DMS53 treated with DMSO at 0.1 percent for 48 hours (cell line): ENCODE results near the gene TTC39B.

Source experiments
- DNase-seq: peaks from one replicate; lab custom pipeline; 2025; ENCODE audit not compliant: unreplicated experiment; lab: John Stamatoyannopoulos, UW

TTC39B gene

GRCh38 chr9:15231788-15232635, 75.0 kb downstream of the TTC39B start:
- no peak for DNase-seq

DNA sequence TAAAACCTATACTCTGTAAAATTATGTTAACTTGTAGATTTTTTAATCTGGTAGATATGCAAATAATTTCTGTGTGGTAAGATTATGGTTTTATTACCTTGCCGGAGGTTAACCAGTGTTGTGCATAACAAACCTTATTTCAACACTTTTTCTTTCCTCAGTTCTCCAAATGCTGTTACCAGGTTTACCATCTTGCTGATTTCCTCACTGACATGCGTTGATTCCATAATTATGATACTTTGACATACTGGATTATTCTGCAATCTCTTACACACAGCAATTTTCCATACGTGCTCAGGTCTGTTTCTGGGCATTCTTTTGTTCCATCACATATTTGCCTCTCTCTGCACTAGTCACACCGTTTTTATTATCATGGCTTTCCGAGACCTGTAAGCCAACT, 77.6 kb downstream of the TTC39B start:
- no peak for DNase-seq

DNA sequence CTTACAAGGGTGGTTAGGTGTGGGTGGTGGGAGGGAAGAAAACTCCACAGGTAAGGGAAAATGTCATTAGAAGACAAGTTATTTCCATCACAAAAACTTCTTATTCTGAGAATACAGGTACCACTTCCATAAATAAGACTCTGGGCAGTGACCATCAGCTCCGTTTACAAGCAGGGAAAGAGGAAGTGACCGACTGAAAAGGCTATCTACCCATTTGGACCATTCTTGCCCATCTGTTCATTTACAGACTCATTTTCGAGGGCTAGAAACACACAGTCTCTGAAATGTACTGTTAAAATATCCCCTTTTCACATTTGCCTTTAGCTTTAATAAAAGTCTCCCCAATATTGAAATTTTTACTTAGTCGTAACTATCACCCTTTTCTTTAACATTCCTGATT, 79.5 kb downstream of the TTC39B start:
- no peak for DNase-seq

DNA sequence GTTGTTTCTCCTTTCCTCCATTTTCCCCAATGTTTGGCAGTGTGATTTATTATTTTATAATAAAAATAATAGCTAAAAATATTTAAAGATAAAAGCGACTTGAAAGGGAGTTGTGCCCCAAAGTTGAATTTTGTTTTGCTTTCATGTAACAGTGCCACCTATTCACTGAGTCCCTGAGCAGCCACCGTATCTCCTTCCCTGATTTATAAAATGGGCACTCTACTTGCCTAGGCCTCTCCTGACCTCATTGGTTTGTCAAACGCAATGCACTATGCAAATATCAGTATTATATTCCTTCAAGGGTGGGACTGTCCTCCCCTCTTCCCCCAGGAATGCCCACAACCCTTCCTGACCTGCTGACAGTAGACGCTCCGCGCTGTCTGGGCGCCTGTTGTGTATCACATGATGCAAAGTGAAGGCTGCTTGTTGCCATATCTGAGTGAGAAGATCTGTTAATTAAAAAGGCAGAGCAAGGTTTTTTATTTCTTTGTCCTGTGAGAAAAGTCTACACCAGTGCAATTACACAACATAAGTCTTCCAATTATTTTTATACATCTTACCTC, 81.4 kb downstream of the TTC39B start:
- no peak for DNase-seq

- DNase-seq, result no peak
Measured at GRCh38 chr9:15222313-15222712, 84.7 kb downstream of the TTC39B start.

- no peak for DNase-seq
Measured at GRCh38 chr9:15221746-15222145, 85.3 kb downstream of the TTC39B start.

GRCh38 chr9:15220658-15221318, 86.2 kb downstream of the TTC39B start:
- no peak for DNase-seq

DNA sequence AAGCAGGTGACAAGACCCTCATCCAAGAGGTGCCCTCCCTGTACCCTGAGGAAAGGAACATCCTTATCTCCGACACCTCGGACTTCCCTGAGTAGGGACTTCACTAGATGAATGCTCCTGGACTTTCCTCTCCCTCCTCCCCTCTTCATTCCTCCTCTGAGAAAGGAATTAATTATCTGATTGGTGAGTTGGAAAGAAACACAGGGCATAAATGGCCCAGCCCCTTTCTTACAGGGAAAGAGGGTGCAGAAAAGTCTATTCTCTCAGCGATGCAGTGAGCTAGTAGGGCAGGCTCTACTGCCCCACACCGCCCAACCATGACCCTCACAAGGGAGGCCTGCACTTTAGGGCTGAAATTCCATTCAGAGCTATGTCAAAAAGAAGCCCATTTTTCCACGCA, 87.5 kb downstream of the TTC39B start:
- no peak for DNase-seq

GRCh38 chr9:15218994-15219393, 88.0 kb downstream of the TTC39B start:
- DNase-seq, result no peak

DNA sequence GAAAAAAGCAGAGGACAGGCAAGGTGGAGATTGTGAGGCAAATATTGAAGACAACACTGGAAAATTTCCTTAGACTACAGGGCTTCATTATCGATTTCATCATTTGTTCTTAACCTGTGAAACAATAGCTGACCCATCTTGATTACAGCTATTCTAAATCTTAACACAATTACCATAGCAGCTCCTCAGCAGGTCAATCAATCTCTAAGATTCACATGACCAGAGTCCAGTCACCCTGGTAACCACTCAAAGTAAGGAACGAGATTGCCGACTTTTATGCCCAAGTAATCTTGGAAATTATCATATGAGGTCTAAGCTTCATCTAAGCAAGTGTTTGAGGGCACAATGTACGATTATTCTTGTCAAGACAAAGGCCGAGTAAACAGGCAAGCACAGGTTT, 93.8 kb downstream of the TTC39B start:
- no peak for DNase-seq

DNA sequence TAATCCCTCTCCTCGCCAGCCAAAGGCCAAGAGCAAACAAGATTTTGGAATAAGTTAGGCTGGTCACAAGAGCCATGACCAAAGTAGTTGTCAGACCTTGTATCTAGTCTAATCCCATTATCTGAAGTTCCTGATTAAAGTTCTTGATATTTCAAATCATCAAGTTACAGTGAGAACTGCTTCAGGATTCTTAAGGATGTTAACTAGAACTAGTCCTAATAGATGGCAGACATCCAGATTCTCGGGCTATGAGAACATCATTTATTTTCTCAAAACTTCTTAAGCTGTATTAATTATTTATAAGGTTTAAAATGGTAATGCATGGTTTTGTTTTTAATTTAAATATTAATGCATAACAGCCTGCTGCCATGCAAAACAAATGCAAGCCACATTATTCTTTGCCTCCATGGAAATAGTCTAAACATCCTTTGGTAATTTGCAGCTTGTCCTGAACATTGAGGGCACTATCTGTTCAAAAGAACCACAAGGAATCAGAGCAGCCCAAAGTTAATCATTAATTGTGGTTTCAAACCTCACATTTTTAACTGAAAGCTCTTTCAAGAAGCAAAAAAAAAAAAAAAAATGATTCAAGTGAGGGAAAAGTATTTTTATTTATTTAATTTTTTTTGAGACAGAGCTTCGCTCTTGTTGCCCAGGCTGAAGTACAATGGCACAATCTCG, 95.1 kb downstream of the TTC39B start:
- DNase-seq, result no peak

DNA sequence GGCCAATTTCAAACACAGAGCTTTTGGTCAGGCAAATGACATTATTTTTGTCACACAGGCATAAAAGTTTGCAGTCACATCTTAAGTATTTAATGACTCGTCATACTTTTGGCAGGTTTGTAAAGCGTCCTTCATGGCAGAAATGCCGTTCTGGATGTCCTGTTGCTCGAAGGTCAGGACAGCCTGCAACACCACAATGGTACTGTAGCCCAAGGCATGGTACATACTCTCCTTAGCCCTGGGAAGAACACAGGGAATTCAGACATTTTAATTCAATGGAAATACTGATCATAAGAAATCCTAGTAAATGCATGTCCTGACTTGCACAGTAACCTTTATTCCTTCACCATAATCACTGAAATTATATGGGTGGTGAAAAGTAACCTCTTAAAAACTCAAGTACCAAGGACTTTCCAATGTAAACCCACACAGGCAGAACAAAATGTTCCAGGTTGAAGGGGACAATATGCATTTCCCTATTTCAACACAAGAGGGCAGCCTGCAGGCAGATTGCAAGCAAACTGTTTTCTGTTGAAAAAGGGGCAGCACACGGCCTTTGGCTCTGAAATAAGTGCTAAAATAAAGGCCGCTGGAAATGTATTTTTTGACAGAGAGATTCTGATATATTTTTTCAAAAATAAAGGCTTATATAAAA, 95.7 kb downstream of the TTC39B start:
- no peak for DNase-seq

DNA sequence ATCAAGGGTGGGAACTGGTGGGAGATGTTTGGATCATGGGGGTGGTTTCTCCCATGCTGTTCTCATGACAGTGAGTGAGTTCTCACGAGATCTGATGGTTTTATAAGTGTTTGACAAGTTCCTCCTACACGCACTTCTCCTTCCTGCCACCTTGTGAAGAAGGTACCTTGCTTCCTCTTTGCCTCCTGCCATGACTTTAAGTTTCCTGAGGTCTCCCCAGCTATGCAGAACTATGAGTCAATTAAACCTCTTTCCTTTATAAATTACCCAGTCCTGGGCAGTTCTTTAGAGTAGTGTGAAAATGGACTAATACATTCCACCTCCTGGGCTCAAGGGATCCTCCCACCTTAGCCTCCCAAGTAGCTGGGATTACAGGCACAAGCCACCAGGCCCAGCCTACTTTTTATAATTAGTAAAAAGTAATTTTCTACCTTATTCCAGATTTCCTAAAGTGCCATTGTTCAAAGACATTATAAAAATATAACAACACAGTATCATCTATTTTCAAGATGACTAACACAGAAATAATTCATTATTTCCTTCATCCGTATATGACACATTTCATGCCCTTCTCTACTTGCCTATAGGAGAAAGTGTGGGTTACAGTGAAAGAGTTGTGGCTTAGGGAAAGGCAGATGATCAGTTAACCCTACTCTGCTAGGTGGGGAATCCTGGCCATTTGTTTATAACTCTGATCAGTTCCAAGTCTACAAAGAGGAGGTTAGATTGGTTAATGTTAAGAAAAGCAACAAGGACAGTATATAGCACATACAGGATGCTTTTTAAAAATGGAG, 99.9 kb downstream of the TTC39B start:
- no peak for DNase-seq

GRCh38 chr9:15205632-15206420, 101.2 kb downstream of the TTC39B start:
- no peak for DNase-seq

DNA sequence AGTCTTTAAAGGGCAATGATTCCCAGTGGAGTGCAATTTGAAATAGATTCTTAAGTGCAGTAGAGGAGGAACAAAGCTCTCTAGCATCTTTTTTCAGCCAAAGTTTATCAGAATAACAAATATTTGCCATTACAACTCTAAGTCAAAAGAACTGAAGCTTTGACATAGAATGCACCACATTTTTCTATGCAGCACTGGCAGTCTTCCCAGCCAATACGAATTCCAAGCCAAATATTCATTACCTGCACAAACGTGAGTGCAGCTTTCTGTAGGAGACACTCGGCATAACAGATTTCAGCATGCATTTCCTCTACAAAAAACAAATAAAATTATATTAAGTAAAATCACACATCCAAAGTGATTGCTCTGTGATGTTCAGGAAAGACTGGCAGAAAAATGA, 103.4 kb downstream of the TTC39B start:
- no peak for DNase-seq

DNA sequence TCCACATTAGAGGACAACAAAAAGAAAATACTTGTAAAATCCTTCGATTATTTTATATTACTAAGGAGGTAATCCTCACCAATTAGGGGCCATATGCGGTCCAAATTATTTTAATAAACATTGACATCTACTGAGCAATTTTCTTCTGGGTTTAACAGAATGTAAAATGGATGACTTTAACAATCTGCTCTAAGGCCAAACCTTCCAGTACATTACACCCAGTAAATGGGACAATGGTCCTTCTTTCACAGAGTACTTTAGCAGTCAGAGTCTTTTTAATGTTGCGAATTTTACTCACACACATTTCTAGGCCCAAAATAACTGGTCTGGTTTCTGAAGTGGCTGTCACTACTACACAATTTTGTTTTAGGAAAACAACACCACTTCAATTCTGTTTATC, 106.9 kb downstream of the TTC39B start:
- DNase-seq, result no peak

DNA sequence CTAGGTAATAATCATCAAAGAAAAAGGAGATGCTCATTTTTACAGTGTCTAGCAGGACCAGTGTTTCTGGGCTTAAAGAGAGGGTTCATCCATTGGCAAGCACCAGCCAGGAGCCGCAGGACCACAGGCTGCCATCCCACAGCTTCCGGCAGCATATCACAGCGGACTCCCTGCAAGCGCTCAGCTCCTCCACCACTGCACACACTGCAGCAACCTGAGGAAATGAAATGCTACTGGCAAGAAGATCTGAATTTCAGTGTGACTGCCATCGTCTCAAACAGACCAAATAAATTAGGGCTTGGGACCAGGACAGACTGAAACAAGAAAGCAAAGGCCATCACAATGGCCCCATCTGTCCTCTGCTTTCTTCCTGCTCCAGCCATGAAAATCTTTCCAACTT, 114.2 kb downstream of the TTC39B start:
- DNase-seq, result no peak

DNA sequence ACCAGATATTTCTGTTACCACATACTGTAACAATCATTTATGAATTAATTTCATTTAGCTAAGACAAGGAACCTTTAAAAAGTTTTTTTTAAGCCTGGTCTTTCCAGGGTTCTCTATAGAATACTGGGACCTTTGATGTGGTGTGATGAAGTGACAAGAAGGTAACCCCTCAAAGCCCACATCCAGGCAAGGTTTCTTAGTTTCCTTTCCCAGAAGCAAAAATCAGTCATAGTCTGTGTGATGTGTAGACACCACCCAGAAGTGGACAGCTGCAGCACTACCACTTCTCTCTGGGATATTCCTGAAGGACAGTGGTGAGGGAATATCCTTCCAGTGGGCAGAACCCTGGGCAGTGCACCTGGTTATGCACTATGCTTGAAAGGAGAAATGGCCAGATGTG, 115.6 kb downstream of the TTC39B start:
- no peak for DNase-seq

- DNase-seq, result no peak
Measured at GRCh38 chr9:15189481-15189880, 117.5 kb downstream of the TTC39B start.

DNA sequence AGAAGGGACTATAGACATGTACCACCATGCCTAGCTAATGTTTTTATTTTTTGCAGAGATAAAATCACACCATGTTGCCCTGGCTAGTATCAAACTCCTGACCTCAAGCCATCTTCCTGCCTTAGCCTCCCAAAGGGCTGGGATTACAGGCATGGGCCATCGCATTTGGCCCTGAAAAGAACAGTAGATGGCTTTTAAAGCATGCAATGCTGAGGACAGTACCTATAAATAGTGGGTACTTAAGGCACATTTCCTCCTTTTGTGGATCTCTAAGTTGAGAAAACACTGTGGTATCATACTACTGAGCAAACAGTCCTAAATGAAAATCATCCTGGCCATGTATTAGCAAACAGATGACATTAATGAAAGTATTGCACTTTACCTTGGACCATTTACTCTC, 119.4 kb downstream of the TTC39B start:
- DNase-seq, result no peak
